HG03432 (cell line): ENCODE measurements around the gene MEF2D.

Experiments used
- ATAC-seq: cut with Tn5 transposase; IDR thresholded peaks from one replicate; pipeline ENCODE4 v1.9.1; 2021; ENCODE audit warnings: mild to moderate bottlenecking, moderate library complexity; ENCODE audit not compliant: unreplicated experiment

Gene MEF2D

GRCh38 chr1:156500543-156500792, at the start of gene MEF2D:
Gene MEF2D (minus strand): TSS chr1:156500775. CDS start chr1:156483292, 17,483 bp downstream.
- peak; percentile 3 for ATAC-seq

- ATAC-seq = no peak
Measured at GRCh38 chr1:156550346-156550745, 49.8 kb upstream of the MEF2D start.

DNA sequence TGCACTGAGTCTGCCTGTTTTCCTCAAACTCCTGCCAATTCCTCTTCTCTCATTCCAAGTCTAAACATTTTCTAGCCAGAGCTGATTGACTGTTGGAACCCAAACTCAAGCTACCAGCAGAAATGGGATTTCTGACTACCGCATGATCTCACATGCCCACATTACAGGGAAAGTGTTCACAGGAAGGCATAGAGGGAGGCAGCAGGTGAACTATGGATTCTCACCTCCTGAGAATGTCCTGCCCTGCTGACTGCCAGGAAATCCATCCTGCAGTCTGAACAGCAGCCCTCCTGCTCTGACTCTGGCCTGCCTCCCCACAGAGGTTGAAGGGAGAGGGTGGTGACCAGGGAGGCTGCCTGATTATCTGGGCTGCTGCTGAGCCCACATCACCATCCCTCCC, 49.3 kb upstream of the MEF2D start:
- ATAC-seq = no peak

DNA sequence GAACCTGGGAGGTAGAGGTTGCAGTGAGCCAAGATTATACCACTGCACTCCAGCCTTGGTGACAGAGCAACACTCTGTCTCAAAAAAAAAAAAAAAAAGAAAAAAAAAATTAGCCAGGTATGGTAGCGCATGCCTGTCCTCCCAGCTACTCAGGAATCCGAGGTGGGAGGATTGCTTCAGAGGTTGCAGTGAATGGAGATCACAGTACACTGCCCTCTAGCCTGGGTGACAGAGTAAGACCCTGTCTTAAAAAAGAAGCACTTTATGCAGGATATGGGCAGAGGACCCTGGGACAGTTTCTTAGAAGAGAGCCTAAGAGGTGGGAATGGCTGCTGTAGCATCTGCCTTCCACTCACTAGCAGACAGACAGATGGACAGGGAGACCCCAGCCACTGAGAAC, 48.8 kb upstream of the MEF2D start:
- no peak for ATAC-seq

GRCh38 chr1:156547982-156548381, 47.4 kb upstream of the MEF2D start:
- no peak for ATAC-seq

DNA sequence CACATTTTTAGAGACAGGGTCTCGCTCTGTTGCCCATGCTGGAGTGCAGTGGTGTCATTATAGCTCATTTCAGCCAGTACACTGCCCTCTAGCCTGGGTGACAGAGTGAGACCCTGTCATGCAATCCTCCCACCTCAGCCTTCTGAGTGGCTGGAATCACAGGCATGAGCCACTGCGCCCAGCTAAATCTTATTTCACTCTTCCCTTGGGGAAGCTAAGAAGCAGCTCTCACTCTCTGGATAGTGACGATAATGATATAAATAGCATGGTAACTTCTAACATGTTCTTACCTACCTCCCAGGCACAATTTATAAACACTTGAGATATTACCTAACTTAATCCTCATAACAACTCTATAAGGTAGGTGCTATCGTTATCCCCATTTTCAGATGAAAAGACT, 46.9 kb upstream of the MEF2D start:
- ATAC-seq = no peak

GRCh38 chr1:156546267-156546666, 45.7 kb upstream of the MEF2D start:
- ATAC-seq = no peak

DNA sequence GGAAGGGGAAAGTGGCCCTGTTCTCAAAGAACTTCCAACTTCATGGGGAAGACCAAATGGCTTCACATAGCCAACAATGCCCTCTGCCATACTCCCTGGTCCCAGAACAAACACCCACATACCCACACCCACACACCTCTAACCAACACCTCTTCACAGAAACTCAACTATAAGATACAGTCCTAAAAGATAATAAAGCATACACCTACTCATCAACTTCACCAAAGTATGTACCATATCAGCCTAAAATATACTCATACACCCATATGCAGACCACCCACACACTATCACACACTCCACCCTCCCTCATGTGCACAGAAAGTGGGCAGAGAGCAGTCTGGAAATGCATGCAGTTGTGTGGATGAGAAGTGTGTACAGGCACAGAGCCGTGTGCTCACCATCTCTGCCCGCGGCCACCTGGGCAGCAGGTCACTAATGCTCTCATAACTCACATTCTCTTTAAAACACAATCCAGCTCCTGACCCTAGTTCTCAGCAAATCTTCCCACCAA, 44.1 kb upstream of the MEF2D start:
- no peak for ATAC-seq

- no peak for ATAC-seq
Measured at GRCh38 chr1:156543066-156543465, 42.5 kb upstream of the MEF2D start.

DNA sequence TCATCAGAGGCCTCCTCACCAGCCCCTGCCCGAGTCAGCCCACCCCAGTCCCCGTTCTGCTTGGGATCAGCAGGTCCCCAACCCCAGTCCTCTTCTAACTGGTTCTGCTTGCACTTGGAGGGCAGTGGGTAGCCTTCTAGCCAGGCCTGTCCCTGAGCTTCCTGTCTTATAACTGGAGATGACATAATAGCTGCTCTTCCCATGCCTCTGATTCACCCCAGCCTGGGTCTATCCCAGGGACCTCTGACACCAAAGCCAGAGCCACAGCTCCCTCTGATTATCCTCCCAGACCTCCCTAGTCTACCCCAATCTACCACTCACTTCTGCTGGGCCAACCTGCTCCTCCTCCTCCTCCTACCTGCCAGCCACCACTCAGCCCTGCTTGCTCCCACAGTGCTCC, 40.4 kb upstream of the MEF2D start:
- ATAC-seq = no peak

- no peak for ATAC-seq
Measured at GRCh38 chr1:156539818-156540355, 39.3 kb upstream of the MEF2D start.

DNA sequence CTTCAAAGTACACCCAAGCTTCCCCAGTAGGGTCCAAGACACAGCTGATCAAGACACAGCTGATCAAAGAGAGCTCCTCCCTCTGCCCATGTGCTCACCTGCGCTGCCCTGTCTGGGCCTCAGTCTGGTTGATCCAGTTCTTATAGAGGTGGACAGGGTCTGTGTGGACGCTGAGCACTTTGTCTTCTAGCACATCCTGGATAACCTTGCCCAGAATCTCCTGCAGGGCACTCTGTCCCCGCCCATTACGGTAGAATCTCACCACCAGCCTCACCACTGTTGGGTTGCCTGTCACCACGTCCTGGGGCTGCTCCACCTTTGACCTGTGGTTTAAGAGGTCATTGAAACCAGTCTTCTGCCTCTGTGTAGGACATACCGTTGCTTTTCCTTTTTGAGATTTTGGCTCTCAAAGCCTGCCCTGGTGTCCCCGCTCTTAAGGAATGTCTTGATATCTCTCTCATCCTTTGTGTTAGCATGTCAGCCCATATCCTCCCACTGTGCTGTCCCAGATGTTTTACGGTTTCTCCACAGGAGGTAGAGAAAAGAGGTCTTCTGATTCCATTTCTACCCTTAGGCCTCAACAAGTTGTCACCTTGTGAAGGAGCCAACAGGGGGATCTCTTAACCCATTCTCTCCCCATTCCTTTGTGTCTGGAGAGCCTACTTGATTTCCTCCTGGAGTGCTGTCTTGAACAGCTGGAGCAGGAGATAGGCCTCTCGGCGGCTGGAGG, 38.3 kb upstream of the MEF2D start:
- ATAC-seq = no peak

DNA sequence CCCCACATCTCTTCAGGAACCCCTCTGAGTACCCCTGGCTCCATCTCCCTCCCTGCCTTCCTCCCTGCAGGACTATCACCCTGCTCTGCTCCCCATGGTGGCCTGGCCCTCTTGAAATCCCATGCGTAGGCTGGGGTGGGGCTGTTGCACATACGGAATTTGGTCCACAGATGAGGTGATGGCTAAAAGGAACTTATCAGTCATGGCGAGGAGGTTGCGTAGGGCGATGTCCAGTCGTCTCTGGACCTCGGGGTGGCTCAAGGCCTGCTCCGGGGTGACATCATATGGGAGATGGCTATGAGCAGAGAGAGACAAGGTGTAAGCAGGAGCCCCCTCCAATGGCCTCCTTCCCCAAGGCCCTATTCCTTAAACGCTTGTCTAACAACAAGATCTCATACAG, 36.5 kb upstream of the MEF2D start:
- no peak for ATAC-seq

GRCh38 chr1:156534424-156535060, 34.0 kb upstream of the MEF2D start:
- ATAC-seq = no peak

DNA sequence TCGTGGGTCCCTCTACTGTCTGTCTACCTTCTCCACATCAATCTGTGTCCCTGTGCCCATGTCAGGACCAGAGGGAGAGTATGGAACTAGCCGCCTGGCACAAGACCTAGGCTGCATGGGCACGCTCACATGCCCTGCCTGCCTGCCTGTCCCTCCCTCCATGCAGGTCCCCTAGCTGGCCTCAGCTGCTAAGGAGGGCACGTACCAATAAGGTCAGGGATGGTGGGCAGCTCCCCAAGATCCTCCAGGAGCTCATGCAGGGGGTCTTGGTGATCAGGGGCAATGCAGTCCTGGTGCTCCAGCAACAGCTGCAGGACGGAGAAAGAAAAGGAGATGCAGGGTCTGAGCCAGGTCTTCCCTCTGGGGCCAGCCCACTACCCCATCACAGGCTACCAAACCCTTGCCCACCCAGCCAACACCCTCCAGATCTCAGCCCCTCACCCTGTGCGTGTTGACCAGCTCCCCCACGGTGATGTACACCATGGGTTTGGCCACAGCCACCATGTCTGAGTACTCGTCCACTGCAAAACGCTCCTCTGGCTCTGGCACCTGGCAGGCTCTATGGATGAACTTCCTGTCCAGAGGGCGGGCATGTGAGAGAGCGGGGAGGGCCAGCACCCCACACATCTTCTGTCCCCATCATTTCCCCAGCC, 33.1 kb upstream of the MEF2D start:
- ATAC-seq = no peak

DNA sequence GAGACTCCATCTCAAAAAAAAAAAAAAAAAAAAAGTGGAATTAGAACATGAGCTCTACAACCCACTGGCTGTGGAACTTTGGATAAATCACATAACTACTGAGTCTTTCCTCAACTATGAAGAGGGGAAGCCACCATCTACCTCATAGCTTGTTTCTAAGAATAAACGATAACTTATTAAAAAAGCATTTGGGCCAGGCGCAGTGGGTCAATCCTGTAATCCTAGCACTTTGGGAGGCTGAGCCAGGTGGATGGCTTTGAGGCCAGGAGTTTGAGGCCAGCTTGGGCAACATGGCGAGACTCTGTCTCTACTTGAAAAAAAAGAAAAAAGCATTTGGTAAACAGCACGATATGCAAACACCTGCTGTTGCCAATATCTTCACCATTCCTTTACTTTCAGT, 31.8 kb upstream of the MEF2D start:
- ATAC-seq = no peak

- ATAC-seq = no peak
Measured at GRCh38 chr1:156530006-156530405, 29.4 kb upstream of the MEF2D start.

DNA sequence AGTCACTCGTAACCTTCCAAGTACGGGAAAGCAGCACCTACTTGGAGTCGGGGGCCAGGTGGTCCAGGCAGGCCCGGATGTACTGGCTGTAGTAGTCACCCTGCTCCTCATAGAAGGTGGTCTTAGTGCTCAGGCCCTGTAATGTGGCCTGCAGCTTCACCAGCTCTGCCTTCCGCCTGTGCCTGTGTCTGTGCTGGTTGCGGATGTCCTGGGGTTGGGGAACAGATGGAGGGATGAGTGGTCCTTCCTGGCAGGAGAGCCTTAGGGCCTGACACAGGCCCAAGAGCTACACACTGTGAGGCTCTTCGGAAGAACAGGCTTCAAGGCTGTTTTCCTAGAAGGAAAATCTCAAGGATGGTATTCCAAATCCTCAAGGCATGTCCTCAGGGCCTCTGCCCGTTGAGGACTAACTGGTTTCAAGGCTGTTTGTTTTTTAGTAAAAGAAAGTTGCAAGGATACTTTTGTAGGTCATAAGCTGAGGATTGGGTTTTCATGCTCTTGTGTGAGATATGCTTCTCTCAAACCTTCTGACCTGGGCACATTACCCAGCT, 28.4 kb upstream of the MEF2D start:
- ATAC-seq = no peak

DNA sequence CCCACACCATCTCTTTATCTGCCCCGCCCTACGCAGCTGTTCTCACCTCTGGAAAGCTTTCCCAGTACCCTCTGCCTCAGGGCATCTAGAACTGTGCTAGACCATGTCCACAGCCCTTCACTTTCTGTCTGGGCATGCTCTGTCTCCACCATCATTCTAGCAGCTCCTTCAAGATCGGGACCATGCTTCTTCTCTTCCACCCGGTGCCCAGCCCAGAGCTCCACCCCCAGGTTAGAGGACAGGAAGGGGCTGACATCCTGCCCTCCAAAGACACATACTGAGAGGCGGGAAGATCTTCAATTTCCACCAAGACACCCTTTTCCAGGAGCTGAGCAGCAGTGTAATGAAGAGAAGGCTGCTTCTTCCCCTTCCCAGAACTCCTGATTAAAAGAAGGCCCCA, 27.7 kb upstream of the MEF2D start:
- no peak for ATAC-seq

DNA sequence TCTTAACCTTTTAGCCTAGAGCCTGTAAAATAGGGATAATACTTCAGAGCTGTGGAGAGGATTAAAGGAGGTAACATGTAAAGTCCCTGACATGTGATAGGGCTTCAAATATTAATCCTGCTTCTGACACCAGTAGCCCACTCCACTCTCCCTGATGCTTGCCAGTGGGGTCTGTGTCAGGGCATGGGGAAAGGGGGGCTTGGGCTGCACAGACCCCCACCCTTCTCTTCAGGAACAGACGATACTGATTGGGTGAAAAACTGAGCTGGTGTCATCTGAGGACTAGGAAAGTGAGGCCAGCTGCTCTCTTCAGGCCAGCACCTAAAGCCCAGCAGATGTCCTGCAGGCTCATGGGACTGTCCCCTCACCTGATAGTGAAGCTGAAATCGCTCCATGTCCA, 27.0 kb upstream of the MEF2D start:
- ATAC-seq = no peak

GRCh38 chr1:156525856-156526489, 25.4 kb upstream of the MEF2D start:
- no peak for ATAC-seq
